Measurements from ENCODE around the gene CBX4. TPM values are rescaled to one million over a fixed set of nuclear protein-coding genes. Genes with fewer than 3 reads are reported as not detected.

Gene CBX4
- total and polyA plus RNA-seq, 2 experiments from 2014 or later: 1.2 to 18.9 TPM

GRCh38 chr17:79873583-79873982, 34.3 kb upstream of the CBX4 start:
- Histone ChIP-seq H3K4me1 (ENCODE audit: insufficient read depth) (no peaks in the 10 kb centered on the region), H4K20me1 (ENCODE audit: insufficient read depth) (no peaks in the 10 kb centered on the region)

GRCh38 chr17:79872762-79873161, 33.5 kb upstream of the CBX4 start:
- TF ChIP-seq EZH2phosphoT487 (IDR thresholded peaks at IDR 0.05; ENCODE audit: insufficient read depth, low read depth) (no peak), EZH2 (IDR thresholded peaks at IDR 0.05; ENCODE audit: insufficient read depth, poor library complexity, severe bottlenecking) (no peak)
- WGBS, 2 experiments (ENCODE audit: low coverage in 1 of 2, low lambda C conversion rate in 2 of 2, missing lambda C conversion rate in 2 of 2): 63 to 65% methylated on average over 10 of the region's 10 CpGs
- no peak for DNase-seq
- no peaks in the 10 kb centered on the region for H3K36me3 ChIP-seq (ENCODE audit: low read depth)
- H3K9me3 ChIP-seq (ENCODE audit: low read depth): no peaks in the 10 kb centered on the region
- no peaks in the 10 kb centered on the region for H3K79me2 ChIP-seq (ENCODE audit: insufficient read depth)
- in situ Hi-C loops (cut with MboI): no loop called here
- no peak overlapping the region for H3K4me2 ChIP-seq (ENCODE audit: unreplicated experiment)
- H2AFZ ChIP-seq: no peak overlapping the region
- no peaks in the 10 kb centered on the region for H3K9me2 ChIP-seq (ENCODE audit: insufficient read depth)
- H3K4me1 ChIP-seq (ENCODE audit: insufficient read depth): no peaks in the 10 kb centered on the region
- H3F3A ChIP-seq (ENCODE audit: insufficient read depth): no peaks in the 10 kb centered on the region
- H3K4me3 ChIP-seq: no peak overlapping the region
- no peaks in the 10 kb centered on the region; the same call in 1 of the 2 replicates for H3K27me3 ChIP-seq (replicated peaks; ENCODE audit: insufficient read depth)
- no peak overlapping the region for H3K9ac ChIP-seq
- no peak overlapping the region for H3K27ac ChIP-seq
- H4K20me1 ChIP-seq (ENCODE audit: insufficient read depth): no peaks in the 10 kb centered on the region

More at GRCh38 chr17:79873583-79873982, 34.3 kb upstream of the CBX4 start:
- no peak for TF ChIP-seq EZH2 (IDR thresholded peaks at IDR 0.05; ENCODE audit: insufficient read depth, poor library complexity, severe bottlenecking)
- no peak for TF ChIP-seq EZH2phosphoT487 (IDR thresholded peaks at IDR 0.05; ENCODE audit: insufficient read depth, low read depth)
- in situ Hi-C loops (cut with MboI): no loop called here
- H3K9me3 ChIP-seq (ENCODE audit: low read depth): no peaks in the 10 kb centered on the region
- WGBS, 2 experiments (ENCODE audit: low coverage in 1 of 2, low lambda C conversion rate in 2 of 2, missing lambda C conversion rate in 2 of 2): 81 to 83% methylated on average over 9 of the region's 9 CpGs
- H3K27ac ChIP-seq: no peak overlapping the region
- no peaks in the 10 kb centered on the region; the same call in 1 of the 2 replicates for H3K27me3 ChIP-seq (replicated peaks; ENCODE audit: insufficient read depth)
- no peak for DNase-seq
- no peaks in the 10 kb centered on the region for H3F3A ChIP-seq (ENCODE audit: insufficient read depth)
- H3K9ac ChIP-seq: no peak overlapping the region
- no peaks in the 10 kb centered on the region for H3K79me2 ChIP-seq (ENCODE audit: insufficient read depth)
- no peak overlapping the region for H3K4me2 ChIP-seq (ENCODE audit: unreplicated experiment)
- no peaks in the 10 kb centered on the region for H3K9me2 ChIP-seq (ENCODE audit: insufficient read depth)
- H3K4me3 ChIP-seq: no peak overlapping the region
- no peak overlapping the region for H2AFZ ChIP-seq
- no peaks in the 10 kb centered on the region for H3K36me3 ChIP-seq (ENCODE audit: low read depth)

- Histone ChIP-seq H3K79me2 (ENCODE audit: insufficient read depth) (no peaks in the 10 kb centered on the region), H3K36me3 (ENCODE audit: low read depth) (no peaks in the 10 kb centered on the region), H3K4me1 (ENCODE audit: insufficient read depth) (no peaks in the 10 kb centered on the region), H3K27me3 (replicated peaks; ENCODE audit: insufficient read depth) (no peaks in the 10 kb centered on the region; the same call in 1 of the 2 replicates), H3K4me2 (ENCODE audit: unreplicated experiment) (no peak overlapping the region), H3K9me2 (ENCODE audit: insufficient read depth) (no peaks in the 10 kb centered on the region), H4K20me1 (ENCODE audit: insufficient read depth) (no peaks in the 10 kb centered on the region), H3K4me3 (no peak overlapping the region), H2AFZ (no peak overlapping the region), H3K9me3 (ENCODE audit: low read depth) (no peaks in the 10 kb centered on the region), H3F3A (ENCODE audit: insufficient read depth) (no peaks in the 10 kb centered on the region), H3K9ac (no peak overlapping the region), H3K27ac (no peak overlapping the region)
- TF ChIP-seq EZH2phosphoT487 (IDR thresholded peaks at IDR 0.05; ENCODE audit: insufficient read depth, low read depth) (no peak), EZH2 (IDR thresholded peaks at IDR 0.05; ENCODE audit: insufficient read depth, poor library complexity, severe bottlenecking) (no peak)
- 75 to 83% methylated on average over 18 of the region's 18 CpGs for WGBS, 2 experiments (ENCODE audit: low coverage in 1 of 2, low lambda C conversion rate in 2 of 2, missing lambda C conversion rate in 2 of 2)
- no peak for DNase-seq
- in situ Hi-C loops (cut with MboI): no loop called here
Observed at GRCh38 chr17:79871131-79871530, 31.9 kb upstream of the CBX4 start.

- no peaks in the 10 kb centered on the region for H3K9me2 ChIP-seq (ENCODE audit: insufficient read depth)
- H3K9me3 ChIP-seq (ENCODE audit: low read depth): no peaks in the 10 kb centered on the region
- no peak overlapping the region for H3K4me2 ChIP-seq (ENCODE audit: unreplicated experiment)
- H3K4me1 ChIP-seq (ENCODE audit: insufficient read depth): no peaks in the 10 kb centered on the region
- DNase-seq: no peak
- H3K27ac ChIP-seq: no peak overlapping the region
- TF ChIP-seq EZH2 (IDR thresholded peaks at IDR 0.05; ENCODE audit: insufficient read depth, poor library complexity, severe bottlenecking) (no peak), EZH2phosphoT487 (IDR thresholded peaks at IDR 0.05; ENCODE audit: insufficient read depth, low read depth) (no peak)
- no peak overlapping the region for H3K9ac ChIP-seq
- no peak overlapping the region for H3K4me3 ChIP-seq
- 82% methylated on average over 12 to 15 of the region's 15 CpGs for WGBS, 2 experiments (ENCODE audit: low coverage in 1 of 2, low lambda C conversion rate in 2 of 2, missing lambda C conversion rate in 2 of 2)
- in situ Hi-C loops (cut with MboI): no loop called here
- H3K36me3 ChIP-seq (ENCODE audit: low read depth): no peaks in the 10 kb centered on the region
- no peaks in the 10 kb centered on the region for H3K79me2 ChIP-seq (ENCODE audit: insufficient read depth)
- no peaks in the 10 kb centered on the region for H3F3A ChIP-seq (ENCODE audit: insufficient read depth)
- H4K20me1 ChIP-seq (ENCODE audit: insufficient read depth): no peaks in the 10 kb centered on the region
- peaks cover 2% of the 10 kb centered on the region; the same call in 1 of the 2 replicates for H3K27me3 ChIP-seq (replicated peaks; ENCODE audit: insufficient read depth)
- no peak overlapping the region for H2AFZ ChIP-seq
Observed at GRCh38 chr17:79870540-79870939, 31.3 kb upstream of the CBX4 start.

Measured in GM23248 (cell line).